ENCODE data around the gene HSPA1B. TPM values are rescaled to one million over a fixed set of nuclear protein-coding genes. Genes with fewer than 3 reads are reported as not detected.
"Not testable (repeated sequence)": the region's sequence is repeated elsewhere in the genome, so short reads cannot be mapped to it uniquely, and the experiment has no call there.

Gene HSPA1B
- total RNA-seq, 1 donor from 2014 or later, result 155 TPM

GRCh38 chr6:31859923-31860322, 32.4 kb downstream of the HSPA1B start:
- no peak for DNase-seq (ENCODE audit: low spot score)
- H3K27ac Mint-ChIP-seq, result no peak overlapping the region
- no peaks in the 10 kb centered on the region for H3K9me3 Mint-ChIP-seq
- H3K4me3 Mint-ChIP-seq, result peak overlapping the region; percentile 20
- intact Hi-C loops (cut with micrococcal nuclease), result loop anchor here (10.0 kb wide), 1 partner anchor 1245 kb away; the partner anchor contains the start of genes MRPS18B and PPP1R10
- H3K27me3 Mint-ChIP-seq (ENCODE audit: insufficient read depth), result peaks cover 3% of the 10 kb centered on the region
- H3K36me3 Mint-ChIP-seq (ENCODE audit: low read depth), result peaks cover 11% of the 10 kb centered on the region
- H3K4me1 Mint-ChIP-seq (ENCODE audit: low read depth), result peaks cover 31% of the 10 kb centered on the region

- H3K9me3 Mint-ChIP-seq, result no peaks in the 10 kb centered on the region
- no peak overlapping the region for H3K4me3 Mint-ChIP-seq
- no peak overlapping the region for H3K27ac Mint-ChIP-seq
- H3K27me3 Mint-ChIP-seq (ENCODE audit: insufficient read depth), result peaks cover 3% of the 10 kb centered on the region
- H3K4me1 Mint-ChIP-seq (ENCODE audit: low read depth), result peaks cover 35% of the 10 kb centered on the region
- DNase-seq (ENCODE audit: low spot score), result no peak
- intact Hi-C loops (cut with micrococcal nuclease), result loop anchor here (10.0 kb wide), 1 partner anchor 1246 kb away; the partner anchor contains the start of genes MRPS18B and PPP1R10
- peaks cover 11% of the 10 kb centered on the region for H3K36me3 Mint-ChIP-seq (ENCODE audit: low read depth)
Measured at GRCh38 chr6:31860349-31860748, 32.8 kb downstream of the HSPA1B start.

- Mint-ChIP-seq H3K9me3 (no peaks in the 10 kb centered on the region), H3K27me3 (ENCODE audit: insufficient read depth) (peaks cover 3% of the 10 kb centered on the region), H3K27ac (peak overlapping the region; percentile 58), H3K36me3 (ENCODE audit: low read depth) (peaks cover 11% of the 10 kb centered on the region), H3K4me1 (ENCODE audit: low read depth) (peaks cover 37% of the 10 kb centered on the region), H3K4me3 (peak overlapping the region; percentile 97)
- intact Hi-C loops (cut with micrococcal nuclease), result loop anchor here (10.0 kb wide), 1 partner anchor 1246 kb away; the partner anchor contains the start of genes MRPS18B and PPP1R10
- DNase-seq (ENCODE audit: low spot score), result no peak
Measured at GRCh38 chr6:31861150-31861549, 33.6 kb downstream of the HSPA1B start.

GRCh38 chr6:31861919-31862343, 34.4 kb downstream of the HSPA1B start:
- peaks cover 37% of the 10 kb centered on the region for H3K4me1 Mint-ChIP-seq (ENCODE audit: low read depth)
- intact Hi-C loops (cut with micrococcal nuclease), result loop anchor here (2.0 to 10.0 kb wide), 3 partner anchors 241 to 1247 kb away; partner anchors contain the start of genes MRPS18B, PPP1R10, PRRC2A and RNF5
- no peak for DNase-seq (ENCODE audit: low spot score)

GRCh38 chr6:31862344-31863235, 35.1 kb downstream of the HSPA1B start, which contains the start of gene NEU1:
Gene NEU1 (minus strand): TSS chr6:31862821. CDS start chr6:31862776, 45 bp downstream.
- peak within 1 kb of the TSS; percentile 94 for H3K27ac Mint-ChIP-seq

More at GRCh38 chr6:31861919-31862343, 34.4 kb downstream of the HSPA1B start:
- no peaks in the 10 kb centered on the region for H3K9me3 Mint-ChIP-seq
- H3K4me3 Mint-ChIP-seq, result peak overlapping the region; percentile 97
- peak overlapping the region; percentile 94 for H3K27ac Mint-ChIP-seq
- H3K36me3 Mint-ChIP-seq (ENCODE audit: low read depth), result peaks cover 11% of the 10 kb centered on the region
- peaks cover 3% of the 10 kb centered on the region for H3K27me3 Mint-ChIP-seq (ENCODE audit: insufficient read depth)

GRCh38 chr6:31864123-31864562, 36.6 kb downstream of the HSPA1B start:
- Mint-ChIP-seq H3K4me1 (ENCODE audit: low read depth) (peaks cover 37% of the 10 kb centered on the region), H3K4me3 (peak overlapping the region; percentile 97), H3K27ac (peak overlapping the region; percentile 94)
- intact Hi-C loops (cut with micrococcal nuclease), result loop anchor here (10.0 kb wide), 1 partner anchor 1249 kb away; the partner anchor contains the start of genes MRPS18B and PPP1R10
- not testable (repeated sequence) for H3K9me3 Mint-ChIP-seq; DNase-seq (ENCODE audit: low spot score); H3K27me3 Mint-ChIP-seq (ENCODE audit: insufficient read depth); H3K36me3 Mint-ChIP-seq (ENCODE audit: low read depth)

More at GRCh38 chr6:31862344-31863235, 35.1 kb downstream of the HSPA1B start, which contains the start of gene NEU1:
- Mint-ChIP-seq H3K36me3 (ENCODE audit: low read depth) (peaks cover 7% of the 10 kb centered on the region), H3K9me3 (no peaks in the 10 kb centered on the region), H3K4me1 (ENCODE audit: low read depth) (peaks cover 37% of the 10 kb centered on the region), H3K4me3 (peak within 1 kb of the TSS; percentile 97), H3K27me3 (ENCODE audit: insufficient read depth) (peaks cover 3% of the 10 kb centered on the region)
- DNase-seq (ENCODE audit: low spot score), result peak; percentile 99
- intact Hi-C loops (cut with micrococcal nuclease), result loop anchor here (1.0 to 10.0 kb wide), 11 partner anchors 28 to 1248 kb away; partner anchors contain the start of genes ABHD16A, BAG6, EHMT2 and MRPS18B

- no peak for DNase-seq (ENCODE audit: low spot score)
- peaks cover 3% of the 10 kb centered on the region for H3K36me3 Mint-ChIP-seq (ENCODE audit: low read depth)
- H3K27ac Mint-ChIP-seq, result no peak overlapping the region
- intact Hi-C loops (cut with micrococcal nuclease), result loop anchor here (10.0 kb wide), 1 partner anchor 1250 kb away; the partner anchor contains the start of genes MRPS18B and PPP1R10
- H3K27me3 Mint-ChIP-seq (ENCODE audit: insufficient read depth), result peaks cover 5% of the 10 kb centered on the region
- H3K4me1 Mint-ChIP-seq (ENCODE audit: low read depth), result peaks cover 37% of the 10 kb centered on the region
- no peak overlapping the region for H3K4me3 Mint-ChIP-seq
- H3K9me3 Mint-ChIP-seq, result no peaks in the 10 kb centered on the region
Measured at GRCh38 chr6:31864818-31865204, 37.3 kb downstream of the HSPA1B start.

- H3K27me3 Mint-ChIP-seq (ENCODE audit: insufficient read depth), result peaks cover 5% of the 10 kb centered on the region
- peaks cover 37% of the 10 kb centered on the region for H3K4me1 Mint-ChIP-seq (ENCODE audit: low read depth)
- DNase-seq (ENCODE audit: low spot score), result no peak
- H3K36me3 Mint-ChIP-seq (ENCODE audit: low read depth), result peaks cover 2% of the 10 kb centered on the region
- H3K9me3 Mint-ChIP-seq, result no peaks in the 10 kb centered on the region
- peak overlapping the region; percentile 15 for H3K4me3 Mint-ChIP-seq
- no peak overlapping the region for H3K27ac Mint-ChIP-seq
- intact Hi-C loops (cut with micrococcal nuclease), result loop anchor here (10.0 kb wide), 1 partner anchor 1251 kb away; the partner anchor contains the start of genes MRPS18B and PPP1R10
Measured at GRCh38 chr6:31865205-31866118, 37.9 kb downstream of the HSPA1B start.

- not testable (repeated sequence) for DNase-seq (ENCODE audit: low spot score); H3K4me3 Mint-ChIP-seq; H3K36me3 Mint-ChIP-seq (ENCODE audit: low read depth); H3K27ac Mint-ChIP-seq; H3K9me3 Mint-ChIP-seq; H3K27me3 Mint-ChIP-seq (ENCODE audit: insufficient read depth)
- intact Hi-C loops (cut with micrococcal nuclease), result loop anchor here (10.0 kb wide), 1 partner anchor 1254 kb away; the partner anchor contains the start of genes MRPS18B and PPP1R10
- H3K4me1 Mint-ChIP-seq (ENCODE audit: low read depth), result peaks cover 18% of the 10 kb centered on the region
Measured at GRCh38 chr6:31868658-31868971, 41.1 kb downstream of the HSPA1B start.

GRCh38 chr6:31869343-31869742, 41.8 kb downstream of the HSPA1B start:
- H3K4me1 Mint-ChIP-seq (ENCODE audit: low read depth), result peaks cover 14% of the 10 kb centered on the region
- DNase-seq (ENCODE audit: low spot score), result no peak
- H3K9me3 Mint-ChIP-seq, result no peaks in the 10 kb centered on the region
- H3K36me3 Mint-ChIP-seq (ENCODE audit: low read depth), result no peaks in the 10 kb centered on the region
- intact Hi-C loops (cut with micrococcal nuclease), result loop anchor here (10.0 kb wide), 1 partner anchor 1255 kb away; the partner anchor contains the start of genes MRPS18B and PPP1R10
- H3K4me3 Mint-ChIP-seq, result no peak overlapping the region
- no peak overlapping the region for H3K27ac Mint-ChIP-seq
- peaks cover 4% of the 10 kb centered on the region for H3K27me3 Mint-ChIP-seq (ENCODE audit: insufficient read depth)

- intact Hi-C loops (cut with micrococcal nuclease), result no loop called here
- Mint-ChIP-seq H3K27me3 (ENCODE audit: insufficient read depth) (peaks cover 4% of the 10 kb centered on the region), H3K9me3 (no peaks in the 10 kb centered on the region), H3K36me3 (ENCODE audit: low read depth) (no peaks in the 10 kb centered on the region), H3K4me1 (ENCODE audit: low read depth) (peaks cover 9% of the 10 kb centered on the region), H3K4me3 (no peak overlapping the region), H3K27ac (no peak overlapping the region)
- no peak for DNase-seq (ENCODE audit: low spot score)
Measured at GRCh38 chr6:31870385-31870921, 42.9 kb downstream of the HSPA1B start.
